Activated T-helper 9 cell treated with anti-CD3 and anti-CD28 coated beads, Interleukin-2, amount 50 U/mL, for 16 hours (primary cell): ENCODE measurements around the gene DSCAML1.
A peak's percentile ranks its signal among the peaks of the same experiment; 100 is the strongest.
"Not testable (repeated sequence)": the region's sequence is repeated elsewhere in the genome, so short reads cannot be mapped to it uniquely, and the experiment has no call there.

Source experiments
- DNase-seq: peaks from one replicate; pipeline ENCODE4 v3.0.0-alpha.2; 2020; ENCODE audit warnings: low read depth

The DSCAML1 gene

DNA sequence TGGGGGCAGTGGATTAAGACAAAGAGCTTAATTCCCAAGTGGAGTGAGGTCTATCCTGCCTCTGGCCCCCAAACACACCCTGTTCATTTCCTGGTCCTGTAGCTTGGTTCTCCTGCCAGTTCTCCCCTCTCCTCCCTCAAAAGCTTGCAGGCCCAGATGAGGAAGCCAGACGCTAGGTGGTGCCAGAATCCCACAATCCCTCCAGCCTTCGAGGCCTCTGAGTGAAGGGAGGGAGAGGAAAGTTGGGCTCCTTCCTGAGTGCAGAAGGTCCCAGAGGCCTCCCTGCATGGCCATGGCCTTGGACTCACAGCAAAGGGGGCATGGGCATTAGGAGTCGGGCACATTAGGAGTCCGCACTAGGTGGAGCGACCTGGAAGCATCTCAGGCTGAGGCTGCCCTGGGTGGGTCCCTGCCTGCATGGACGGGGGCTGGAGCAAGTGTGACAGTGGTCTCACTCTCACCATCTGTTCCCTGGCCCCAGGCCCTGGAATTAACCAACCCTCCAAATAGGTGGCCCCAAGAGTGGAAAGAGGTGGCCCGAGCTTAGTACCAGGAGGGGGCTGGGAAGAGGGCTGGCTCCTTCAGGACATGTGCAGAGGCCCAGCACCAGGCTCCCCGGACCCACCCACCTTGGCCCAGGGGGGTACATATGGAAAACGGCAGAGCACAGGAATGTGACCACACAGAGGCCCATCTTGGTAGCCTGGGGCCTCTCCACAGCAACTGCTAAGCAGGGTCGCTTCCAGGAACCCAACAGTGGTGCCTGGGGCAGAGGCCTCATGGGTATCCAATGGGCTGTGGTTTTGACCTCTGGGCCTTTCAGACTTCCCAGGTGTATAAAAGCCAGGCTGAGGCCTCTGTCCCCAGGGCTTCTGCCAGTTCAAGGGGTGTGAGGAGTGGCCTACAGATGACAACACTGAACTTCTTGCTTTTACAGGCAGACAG is 22.4 kb upstream of the DSCAML1 start:
- no peak for DNase-seq

DNA sequence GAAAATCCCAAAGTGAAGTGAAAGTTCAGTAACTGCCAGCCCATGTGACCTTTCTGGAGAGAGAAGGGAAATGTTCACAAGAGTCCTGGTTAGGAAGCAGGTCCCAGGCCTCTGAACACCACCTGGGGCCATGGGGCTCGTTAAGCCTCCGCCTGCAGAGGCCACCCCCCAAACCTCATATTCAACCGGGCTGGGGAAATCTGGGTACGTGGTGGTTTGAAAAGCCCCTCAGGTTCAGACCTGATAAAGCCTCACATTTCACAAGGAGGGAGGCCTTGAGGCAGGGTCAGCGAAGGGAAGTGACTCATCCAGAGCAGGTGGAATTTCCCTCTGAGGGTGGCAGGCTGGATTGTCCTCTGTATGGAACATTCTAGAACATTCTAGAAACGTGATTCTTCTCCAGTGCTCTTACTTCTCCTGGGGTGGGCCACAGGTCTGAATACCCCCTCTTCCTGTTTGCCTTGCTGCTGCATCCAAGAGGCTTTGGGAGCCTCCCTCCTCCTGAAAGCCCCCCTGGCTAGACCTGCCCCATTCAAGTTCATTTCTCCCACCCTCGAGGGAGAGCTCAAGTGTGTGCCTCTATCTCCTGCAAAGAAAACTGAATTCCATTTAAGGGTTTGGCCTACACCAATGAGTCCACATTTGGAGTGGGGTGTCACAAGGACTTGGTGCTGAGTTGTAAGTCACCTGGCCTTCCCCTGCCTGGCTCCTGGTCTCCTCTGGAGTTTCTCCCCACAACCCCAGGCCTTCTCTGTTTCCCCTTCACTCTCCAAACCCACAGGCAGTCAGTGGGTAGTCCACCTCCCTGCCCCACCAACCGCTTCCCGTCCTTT is 21.2 kb upstream of the DSCAML1 start:
- peak; percentile 36 for DNase-seq

DNA sequence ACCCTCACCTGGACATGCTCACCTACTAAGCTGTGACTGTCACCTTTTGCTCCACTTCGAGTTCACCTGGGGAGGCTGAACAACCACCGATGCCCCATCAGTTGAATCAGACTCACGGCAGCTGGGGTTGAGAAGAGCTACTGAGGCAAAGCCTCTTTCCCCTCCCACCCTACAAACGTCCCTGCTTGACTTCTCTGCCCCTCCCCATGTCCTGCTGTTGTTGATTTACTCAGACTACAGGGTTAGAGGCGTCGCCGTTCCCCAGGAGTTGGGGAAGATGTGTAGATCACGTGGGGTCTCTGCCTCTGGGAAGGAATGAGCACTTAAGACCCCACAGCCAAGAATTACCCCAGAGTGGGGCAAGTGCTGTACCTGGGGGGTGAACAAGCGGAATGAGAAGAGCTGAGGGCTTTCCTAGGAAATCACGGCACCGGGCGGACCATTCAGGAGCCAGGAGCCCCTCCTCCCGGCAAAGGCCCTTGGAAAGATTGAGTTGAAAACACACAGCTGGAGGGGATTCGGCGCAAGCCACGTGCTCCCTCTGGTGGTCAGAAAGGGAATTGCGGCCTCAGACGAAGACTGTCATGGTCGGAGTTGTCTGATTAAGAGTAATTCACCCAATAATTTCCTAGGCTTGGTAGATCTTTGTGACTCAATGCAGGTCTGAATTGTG is 20.5 kb upstream of the DSCAML1 start:
- DNase-seq, result peak; percentile 77

DNA sequence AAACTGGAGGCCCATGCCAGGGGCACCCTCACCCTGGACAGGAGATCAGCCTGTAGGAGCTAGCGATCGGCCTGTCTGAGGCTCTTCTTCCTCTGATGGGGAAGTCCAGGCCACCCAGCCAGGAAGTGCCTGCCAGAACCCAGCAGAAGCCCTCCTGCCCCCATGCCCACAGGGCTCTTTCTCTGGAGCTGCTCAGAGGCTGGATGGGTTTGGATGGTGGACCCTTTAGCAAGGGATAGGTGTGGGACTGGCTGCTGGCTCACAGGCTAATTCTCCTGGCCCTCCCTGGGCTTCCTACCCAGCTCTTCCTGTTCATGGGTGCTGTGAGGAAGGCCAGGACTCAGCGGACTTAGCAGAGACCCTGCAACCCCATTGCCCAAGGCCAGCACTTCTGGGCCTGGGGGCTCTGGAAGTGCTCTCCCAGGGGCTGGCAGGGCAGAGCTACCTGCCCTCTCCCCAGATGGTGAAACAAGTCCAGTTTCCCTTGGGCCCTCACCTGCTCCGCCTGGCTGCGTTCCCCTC is 19.9 kb upstream of the DSCAML1 start:
- DNase-seq, result no peak

DNA sequence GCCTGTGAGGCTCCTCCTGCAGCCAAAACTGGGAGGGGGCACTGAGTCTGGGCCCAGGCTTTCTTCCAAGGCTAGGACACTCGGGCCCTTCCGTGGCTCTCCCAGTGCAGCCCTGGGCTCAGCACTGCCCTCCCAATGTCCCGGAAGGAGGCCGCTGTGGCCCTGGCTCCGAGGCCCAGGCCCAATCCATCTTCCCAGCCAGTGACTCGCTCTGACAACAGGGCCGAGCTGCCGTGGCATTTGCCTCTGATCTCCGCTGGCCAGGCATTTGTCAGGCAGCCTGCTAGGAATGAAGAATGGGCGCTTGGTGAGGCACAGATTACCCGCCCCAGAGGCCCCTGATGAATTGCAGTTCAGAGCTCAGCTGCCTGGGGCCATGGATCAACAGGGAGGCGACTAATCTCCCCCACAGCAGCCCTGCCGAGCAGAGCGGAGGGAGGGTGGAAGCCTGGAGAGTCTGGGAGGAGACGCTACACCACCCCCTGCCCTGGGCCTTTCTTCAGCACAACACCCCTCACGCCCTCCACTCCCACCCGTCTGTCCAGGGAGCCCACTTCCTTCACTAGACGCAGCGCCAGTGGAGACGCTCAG is 19.2 kb upstream of the DSCAML1 start:
- no peak for DNase-seq

DNA sequence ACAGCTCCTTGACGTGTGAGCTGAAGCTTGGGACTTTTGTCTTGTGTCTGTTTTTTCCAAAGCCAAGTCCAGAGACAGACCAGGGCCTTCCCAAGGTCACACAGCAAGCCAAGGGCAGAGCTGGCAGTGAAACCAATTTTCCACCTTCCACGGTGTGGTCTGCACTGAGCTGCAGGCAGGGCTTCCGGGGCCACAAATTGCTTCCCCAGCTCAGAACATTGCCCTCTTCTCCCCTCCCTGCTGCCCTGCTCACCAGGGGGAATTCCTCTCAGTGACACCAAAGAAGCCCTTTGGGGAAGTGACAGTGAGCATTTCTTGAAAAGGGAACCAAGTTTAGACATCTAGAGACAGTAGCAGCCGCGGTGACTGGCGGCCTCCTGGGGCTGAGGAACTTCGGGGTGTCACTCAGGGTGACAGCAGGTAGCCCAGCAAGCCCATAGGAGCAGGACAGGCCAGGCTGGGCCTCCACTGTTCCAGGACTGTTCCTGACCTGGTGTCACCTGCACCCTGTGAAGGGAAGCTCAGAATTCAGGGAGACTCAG is 18.3 kb upstream of the DSCAML1 start:
- peak; percentile 54 for DNase-seq

DNA sequence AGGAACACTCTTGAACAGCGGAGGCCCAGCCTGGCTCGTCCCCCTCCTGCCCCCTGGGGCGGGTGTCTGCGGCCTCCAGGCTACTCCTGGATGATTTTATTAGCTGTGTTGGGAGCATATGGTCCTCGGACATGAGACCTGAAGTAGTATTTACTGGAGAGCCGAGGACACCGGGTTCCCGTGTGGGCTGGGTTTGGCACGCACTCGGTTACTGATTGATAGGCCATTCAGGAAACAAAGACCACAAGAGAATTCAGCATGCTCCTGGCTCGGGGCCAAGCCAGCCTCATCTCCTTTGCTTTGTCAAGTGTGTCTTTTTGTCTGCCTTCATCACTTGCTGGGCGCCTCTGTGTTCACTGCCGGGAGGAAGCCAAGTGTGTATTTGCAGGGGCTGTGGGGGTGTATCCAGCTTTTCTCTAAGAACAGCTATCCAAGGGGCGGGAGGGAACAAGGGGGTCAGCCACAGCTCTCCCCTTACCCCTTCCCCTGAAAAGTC is 17.8 kb upstream of the DSCAML1 start:
- peak; percentile 58 for DNase-seq

DNA sequence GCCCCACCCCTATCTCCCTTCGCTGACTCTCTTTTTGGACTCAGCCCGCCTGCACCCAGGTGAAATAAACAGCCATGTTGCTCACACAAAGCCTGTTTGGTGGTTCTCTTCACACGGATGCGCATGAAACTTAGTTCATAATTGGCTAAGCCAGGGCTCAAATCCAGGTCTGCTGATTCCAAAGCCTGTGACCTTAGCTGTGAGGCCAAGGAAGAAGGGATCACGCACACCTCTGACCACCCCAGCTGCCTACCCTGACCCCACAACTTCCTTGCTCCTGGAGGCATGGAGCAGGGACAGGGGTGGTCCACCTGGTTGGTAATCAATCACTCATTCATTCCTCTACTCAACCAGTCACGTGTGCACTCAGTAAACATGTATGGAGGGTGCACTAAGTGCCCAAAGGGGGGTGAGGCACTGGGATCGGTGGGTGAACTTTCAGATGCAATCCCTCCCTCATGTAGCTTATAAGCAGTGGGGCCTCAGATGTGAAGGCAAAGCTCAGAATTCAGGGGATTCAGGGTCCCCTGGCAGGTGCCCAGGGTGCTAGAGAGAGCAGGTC is 17.3 kb upstream of the DSCAML1 start:
- DNase-seq, result no peak

DNA sequence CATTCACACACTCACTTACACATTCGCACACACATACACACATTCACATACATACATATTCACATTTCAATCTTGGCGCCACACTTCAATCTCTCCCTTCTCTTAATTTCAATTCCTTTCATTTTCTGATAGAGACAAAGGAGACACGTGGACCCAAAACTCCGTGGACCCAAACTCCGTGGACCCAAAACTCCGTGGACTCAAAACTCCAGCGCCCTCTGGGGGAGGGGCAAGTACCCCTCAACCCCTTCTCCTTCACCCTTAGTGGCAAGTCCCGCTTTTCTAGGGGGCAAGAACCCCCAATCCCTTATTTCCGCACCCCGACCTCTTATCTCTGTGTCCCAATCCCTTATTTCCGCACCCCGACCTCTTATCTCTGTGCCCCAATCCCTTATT is 13.0 kb upstream of the DSCAML1 start:
- not testable (repeated sequence) for DNase-seq

DNA sequence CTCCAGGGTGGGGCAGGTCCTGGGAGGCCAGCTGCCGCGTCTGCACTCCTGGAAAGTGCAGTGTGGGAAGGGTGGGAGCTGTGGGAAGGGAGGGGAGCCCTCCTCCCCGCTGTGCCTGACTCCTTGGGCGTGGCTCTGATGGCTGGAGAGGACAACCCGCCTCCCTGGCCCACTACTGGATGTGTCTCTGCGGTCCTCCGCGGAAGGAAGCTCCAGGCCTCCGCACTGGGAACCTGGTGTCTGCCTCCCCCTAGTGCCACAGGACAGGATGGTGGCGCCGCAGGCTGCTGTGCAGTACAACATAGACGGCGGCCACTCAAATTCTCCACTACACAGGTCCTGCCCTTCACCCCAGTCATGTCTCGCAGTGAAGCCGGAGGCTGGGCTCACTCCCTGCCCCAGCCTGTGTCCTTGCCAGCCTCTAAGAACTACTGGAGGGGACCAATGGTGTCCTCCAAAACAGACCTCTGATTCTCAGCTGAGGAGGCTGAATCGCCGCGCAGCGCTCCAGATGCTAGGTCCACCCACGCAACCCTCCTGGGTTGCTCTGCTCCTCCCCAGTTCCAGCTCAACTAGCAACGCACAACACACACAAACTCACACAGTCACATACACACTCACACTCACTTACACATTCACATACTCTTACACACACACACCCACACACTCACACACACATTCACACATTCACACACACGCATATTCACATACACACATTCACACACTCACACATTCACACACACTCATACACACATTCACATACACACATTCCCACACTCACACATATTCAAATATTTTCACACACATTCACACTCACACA is 12.4 kb upstream of the DSCAML1 start:
- no peak for DNase-seq

DNA sequence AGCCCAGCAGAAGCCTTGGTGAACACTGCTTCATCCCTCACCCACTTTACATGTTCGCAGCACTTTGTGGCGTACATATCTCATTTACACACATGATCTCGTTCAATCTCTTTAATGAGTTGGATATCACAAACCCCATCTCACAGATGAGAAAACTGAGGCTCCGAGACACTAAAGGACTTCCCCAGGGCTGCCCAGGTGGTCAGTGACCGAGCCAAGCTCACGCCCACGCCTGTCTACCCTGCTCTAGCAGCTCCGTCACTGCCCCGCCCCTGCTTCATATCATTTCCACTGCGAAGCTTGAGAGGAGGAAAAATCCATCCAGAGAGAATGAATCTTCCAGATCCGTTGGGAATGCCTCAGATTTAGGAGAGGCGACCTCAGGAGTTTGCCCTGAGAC is 11.8 kb upstream of the DSCAML1 start:
- no peak for DNase-seq

DNA sequence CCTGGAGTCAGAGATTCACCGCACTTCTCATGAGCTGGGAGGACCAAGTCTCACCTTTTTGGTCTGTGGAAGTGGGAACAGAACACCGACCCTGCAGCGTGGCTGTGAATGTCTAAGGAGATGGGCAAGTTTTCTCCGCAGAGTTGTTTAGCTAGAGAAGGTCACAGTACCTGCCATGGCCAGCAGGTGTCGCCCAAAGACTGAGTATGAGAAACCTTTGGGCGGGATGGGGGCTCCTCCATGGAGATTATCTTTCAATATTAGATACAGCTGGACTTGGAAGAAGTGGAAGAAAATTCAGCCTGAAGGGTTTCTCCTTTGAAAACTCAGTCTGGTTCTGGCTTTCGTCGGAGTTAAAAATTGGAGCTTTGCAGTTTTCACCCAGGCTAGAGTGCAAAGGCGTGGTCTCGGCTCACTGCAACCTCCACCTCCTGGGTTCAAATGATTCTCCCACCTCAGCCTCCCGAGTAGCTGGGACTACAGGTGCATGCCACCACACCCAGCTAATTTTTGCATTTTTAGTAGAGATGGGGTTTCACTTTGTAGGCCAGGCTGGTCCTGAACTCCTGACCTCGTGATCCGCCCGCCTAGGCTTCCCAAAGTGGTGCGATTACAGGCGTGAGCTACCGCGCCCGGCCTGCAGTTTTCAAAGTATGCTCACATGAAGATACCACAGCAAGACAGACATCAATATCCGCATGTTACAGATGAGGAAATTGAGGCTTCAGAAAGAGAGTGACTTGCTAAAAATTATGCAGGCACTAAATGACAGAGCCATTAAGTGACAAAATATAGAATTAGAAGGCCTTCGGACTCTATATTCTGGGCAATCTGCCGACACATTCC is 10.7 kb upstream of the DSCAML1 start:
- DNase-seq, result peak; percentile 55

DNA sequence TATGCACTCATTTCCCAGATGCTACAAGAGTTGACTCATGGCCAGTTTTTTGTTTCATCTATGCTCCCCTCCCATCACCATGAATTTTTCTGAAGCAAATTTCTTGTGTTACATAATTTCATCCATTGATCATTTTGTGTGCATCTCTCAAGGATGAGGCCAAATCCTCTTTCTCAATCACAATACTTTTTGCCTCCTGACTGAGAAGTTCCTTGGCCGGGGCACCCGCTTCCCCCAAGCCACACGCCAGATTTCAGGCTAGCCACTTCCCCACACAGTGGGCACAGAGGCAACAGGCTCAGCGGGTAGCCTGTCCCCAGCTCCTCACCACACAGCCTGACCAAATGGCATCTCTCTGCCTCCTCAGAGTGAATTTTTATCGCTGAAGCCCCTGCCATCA is 9.8 kb upstream of the DSCAML1 start:
- no peak for DNase-seq

DNA sequence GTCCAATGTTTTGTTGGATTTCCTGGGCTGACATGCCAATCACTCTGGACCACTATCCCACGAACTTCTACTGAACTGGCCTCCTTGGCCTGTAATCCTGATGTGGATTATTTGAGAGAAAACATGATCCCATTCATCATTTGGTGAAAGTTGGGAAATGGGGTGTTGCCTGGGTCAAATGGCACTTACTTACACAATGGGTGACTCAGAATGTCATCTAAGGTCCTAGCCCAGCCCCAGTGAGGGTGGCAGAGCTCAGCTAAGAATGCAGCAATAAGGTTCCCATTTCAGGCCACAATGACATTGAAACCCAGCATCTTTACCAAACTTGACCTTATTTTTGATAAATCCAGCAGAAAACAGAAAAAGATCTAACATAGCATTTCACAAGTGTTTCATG is 8.0 kb upstream of the DSCAML1 start:
- no peak for DNase-seq

DNA sequence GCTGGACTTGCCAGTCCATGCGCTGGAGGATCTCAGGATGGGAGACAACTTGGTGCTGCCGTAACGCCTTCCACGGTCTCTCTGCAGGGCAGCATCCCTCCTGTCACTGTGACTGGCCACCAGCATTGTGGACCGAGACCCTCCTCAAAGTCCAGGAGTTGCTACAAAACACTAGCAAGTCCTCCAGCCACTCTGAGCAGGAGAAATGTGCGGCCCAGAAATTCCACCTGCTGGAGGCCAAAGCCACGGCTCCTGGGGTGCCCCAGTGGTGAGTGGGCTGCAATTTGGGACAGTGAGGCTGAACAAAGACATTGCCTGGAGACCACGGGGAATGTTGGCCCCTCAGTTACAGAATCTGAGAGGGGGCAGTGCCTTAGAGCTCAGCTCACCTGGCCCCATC is 6.9 kb upstream of the DSCAML1 start:
- no peak for DNase-seq

DNA sequence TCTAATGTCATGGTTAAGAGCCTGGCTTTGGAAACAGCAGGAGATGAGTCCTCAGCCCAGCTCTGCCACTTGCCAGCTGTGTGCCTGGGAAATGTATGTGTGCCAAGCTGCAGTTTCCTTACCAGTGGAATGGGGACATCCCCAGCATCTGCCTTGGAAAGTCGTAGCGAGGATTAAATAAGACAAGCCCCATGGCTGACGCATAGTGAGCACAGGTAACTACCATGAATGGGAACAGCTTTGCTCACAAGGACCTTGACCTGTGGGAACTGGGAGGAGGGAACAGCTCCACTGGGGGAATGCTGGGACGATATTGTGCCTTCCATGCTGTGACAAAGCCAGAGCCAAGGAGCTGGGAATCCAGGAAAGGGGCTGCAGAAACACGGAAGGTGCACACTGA is 2.6 kb upstream of the DSCAML1 start:
- DNase-seq, result no peak

DNA sequence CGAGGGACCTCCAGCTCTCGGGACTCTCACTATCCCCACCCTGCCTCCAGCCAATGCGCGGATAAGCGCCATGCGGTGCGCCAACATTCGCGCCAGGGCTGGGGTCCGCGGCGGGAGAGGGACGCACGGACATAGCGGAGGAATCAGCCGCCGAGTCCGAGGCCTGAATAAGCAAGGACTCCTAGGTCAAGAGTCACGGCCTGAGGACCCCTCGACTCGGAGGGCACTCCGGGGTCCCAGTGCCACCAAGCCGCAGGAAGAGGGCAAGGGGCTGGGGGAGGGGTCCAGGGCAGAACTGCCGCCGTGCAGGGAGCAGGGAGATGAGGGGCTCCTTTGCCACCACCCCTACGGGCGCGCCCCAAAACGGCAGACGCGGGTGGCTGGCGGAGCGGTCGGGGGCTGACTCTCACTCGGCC is 552 bp downstream of the DSCAML1 start:
- DNase-seq, result no peak

DNA sequence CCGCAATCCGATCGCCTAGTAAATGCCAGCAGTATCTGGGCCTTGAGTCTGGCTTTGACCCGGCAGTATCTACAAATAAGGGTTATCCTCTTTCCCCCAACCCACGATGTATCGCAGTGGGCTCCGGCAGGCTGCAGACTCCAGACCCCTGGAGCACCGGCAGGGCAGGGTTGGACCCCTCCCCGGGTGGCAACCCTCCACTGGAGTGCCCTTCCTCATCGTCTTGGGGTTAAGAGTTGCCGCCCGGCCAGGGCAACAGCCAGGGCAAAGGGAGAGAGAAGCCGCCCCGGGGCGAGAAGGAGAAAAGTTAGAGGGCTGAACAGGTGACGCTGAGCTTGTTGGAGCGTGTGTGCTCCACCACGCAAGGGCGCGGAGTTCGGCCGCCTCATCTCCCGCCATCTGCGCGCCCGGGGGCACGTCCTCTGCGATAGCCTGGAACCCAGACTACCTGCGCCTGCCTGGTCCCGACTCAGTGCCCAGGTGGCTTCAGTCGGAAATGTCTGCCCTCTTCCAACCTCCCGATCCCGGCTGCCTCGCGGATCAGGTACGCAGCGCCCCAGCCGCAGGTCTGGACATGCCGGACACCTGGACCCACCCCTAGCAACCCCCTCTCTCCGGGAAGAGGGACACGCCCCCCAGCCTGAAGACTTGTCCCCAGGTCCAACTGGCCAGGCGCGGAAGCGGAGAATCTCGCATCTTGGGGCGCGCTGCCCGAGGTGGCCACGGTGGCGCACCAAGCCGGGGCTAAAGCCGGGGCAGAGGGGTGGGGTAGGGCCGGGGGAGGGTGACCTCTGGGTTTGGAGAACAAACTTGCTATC is 1.2 kb downstream of the DSCAML1 start:
- DNase-seq, result no peak
